Adipose tissue (tissue), 3 donors: ENCODE data around the gene MFSD6. TPM values are rescaled to one million over a fixed set of nuclear protein-coding genes. Genes with fewer than 3 reads are reported as not detected.
A peak's percentile ranks its signal among the peaks of the same experiment; 100 is the strongest.

Source experiments
- H3K27ac ChIP-seq: one replicate; pipeline ENCODE4 v1.5.1; 2013; ENCODE audit warnings: low read depth, low read length
- WGBS, 3 donors: extraction: QIAGEN DNeasy Blood & Tissue Kit; methylation state at CpG; one replicate each; pipeline ENCODE4 v1.1.7; 2013; 5-methylcytosine and 5-hydroxymethylcytosine counted together
- polyA plus RNA-seq, 3 donors: library from polyadenylated mRNA; stranded (reverse); fragments of 200-250 nt; gene quantifications; one replicate each; pipeline ENCODE4 v1.2.3, GENCODE V29; 2013
- donor health status: healthy with polysubstance abuse.
- donor health status: Bipolar disorder and iron deficiency.
- donor health status: healthy.

MFSD6 gene
- polyA plus RNA-seq, 3 donors = 6.2 to 10.4 (median 7.1) TPM

GRCh38 chr2:190402986-190403603 is 5.1 kb upstream of the MFSD6 start:
- no peak overlapping the region for H3K27ac ChIP-seq
- WGBS, 3 donors = 46 to 62% (median 57%) methylated on average over 5 of the region's 5 CpGs

- H3K27ac ChIP-seq = no peak overlapping the region
These were observed 3.7 kb upstream of the MFSD6 start for GRCh38 chr2:190404487-190404886.

- no peak overlapping the region for H3K27ac ChIP-seq
- WGBS, 3 donors = 88 to 100% (median 91%) methylated on average over 3 of the region's 3 CpGs
These were observed 3.1 kb upstream of the MFSD6 start for GRCh38 chr2:190405070-190405469.

- WGBS, 3 donors = 82 to 98% (median 83%) methylated on average over 3 of the region's 3 CpGs
These were observed 2.2 kb upstream of the MFSD6 start for GRCh38 chr2:190405995-190406394.

GRCh38 chr2:190406805-190407204 is 1.4 kb upstream of the MFSD6 start:
- no peak overlapping the region for H3K27ac ChIP-seq
- WGBS, 3 donors = 81 to 91% (median 83%) methylated on average over 4 of the region's 4 CpGs

More at GRCh38 chr2:190405995-190406394, 2.2 kb upstream of the MFSD6 start:
- no peak overlapping the region for H3K27ac ChIP-seq

- H3K27ac ChIP-seq = no peak overlapping the region
- WGBS, 3 donors = 41 to 46% (median 42%) methylated on average over 11 of the region's 11 CpGs
These were observed 901 bp upstream of the MFSD6 start for GRCh38 chr2:190407246-190407661.

GRCh38 chr2:190408538-190409271 is 550 bp downstream of the MFSD6 start:
- 1 to 2% (median 2%) methylated on average over 48 to 54 of the region's 54 CpGs for WGBS, 3 donors
- peak overlapping the region; percentile 11 for H3K27ac ChIP-seq

GRCh38 chr2:190409616-190410015 is 1.5 kb downstream of the MFSD6 start:
- no peak overlapping the region for H3K27ac ChIP-seq
- whole genome bisulfite sequencing, 3 donors = 39 to 43% (median 42%) methylated on average over 2 of the region's 2 CpGs

GRCh38 chr2:190410166-190410565 is 2.0 kb downstream of the MFSD6 start:
- H3K27ac ChIP-seq = no peak overlapping the region
- 40 to 78% (median 53%) methylated on average over 3 of the region's 3 CpGs for WGBS, 3 donors

GRCh38 chr2:190412966-190413365 is 4.8 kb downstream of the MFSD6 start:
- H3K27ac ChIP-seq = no peak overlapping the region
- 69 to 71% (median 70%) methylated on average over 3 of the region's 3 CpGs for WGBS, 3 donors

- no peak overlapping the region for H3K27ac ChIP-seq
- WGBS, 3 donors = 53 to 62% (median 55%) methylated on average over 4 of the region's 4 CpGs
These were observed 5.3 kb downstream of the MFSD6 start for GRCh38 chr2:190413421-190413820.

- H3K27ac ChIP-seq = no peak overlapping the region
- WGBS, 3 donors = 97 to 99% (median 99%) methylated on average over 4 of the region's 4 CpGs
These were observed 7.1 kb downstream of the MFSD6 start for GRCh38 chr2:190415251-190415650.

- 32 to 74% (median 36%) methylated on average over 2 of the region's 2 CpGs for WGBS, 3 donors
- H3K27ac ChIP-seq = no peak overlapping the region
These were observed 7.9 kb downstream of the MFSD6 start for GRCh38 chr2:190415794-190416775.

- 78 to 87% (median 87%) methylated on average over 9 of the region's 9 CpGs for WGBS, 3 donors
- H3K27ac ChIP-seq = no peak overlapping the region
These were observed 9.1 kb downstream of the MFSD6 start for GRCh38 chr2:190417045-190417842.

- WGBS, 3 donors = 39 to 91% (median 50%) methylated on average over 1 of the region's 1 CpG
- no peak overlapping the region for H3K27ac ChIP-seq
These were observed 10.6 kb downstream of the MFSD6 start for GRCh38 chr2:190418727-190419126.

GRCh38 chr2:190420801-190421200 is 12.6 kb downstream of the MFSD6 start:
- no peak overlapping the region for H3K27ac ChIP-seq

GRCh38 chr2:190425221-190425866 is 17.2 kb downstream of the MFSD6 start:
- no peak overlapping the region for H3K27ac ChIP-seq
- 50 to 94% (median 55%) methylated on average over 1 of the region's 1 CpG for WGBS, 3 donors

More at GRCh38 chr2:190420801-190421200, 12.6 kb downstream of the MFSD6 start:
- WGBS, 3 donors = 47 to 59% (median 54%) methylated on average over 1 of the region's 1 CpG
